Adrenal gland (tissue), 5 donors: ENCODE results near the gene EDAR.

Experiments
- POLR2A ChIP-seq, 2 donors: fragments of 450-650 bp; IDR thresholded peaks; one replicate each; pipeline ENCODE4 v1.6.1; 2017; ENCODE audit warnings: antibody characterized with exemption in 2 of 2, mild to moderate bottlenecking in 2 of 2, moderate library complexity in 1 of 2
- TF ChIP-seq, protein P1 (sequence below), 6 experiments: fragments of 450-650 bp in 4 of 6; fragments of 200-600 bp in 2 of 6; sonication (generic) in 1 of 6; IDR thresholded peaks; 1 replicate in 5 of 6; 2 replicates in 1 of 6; pipeline versions ENCODE4 v1.5.1 to v1.8.0; 2016 to 2021; ENCODE audit warnings: antibody characterized with exemption in 6 of 6, mild to moderate bottlenecking in 2 of 6, moderate library complexity in 1 of 6
- donor health status: DM: no; HTN: no; CAD: no.

GRCh38 chr2:108974674-108975073 is 14.3 kb downstream of the EDAR start:
- TF ChIP-seq, protein P1, sequence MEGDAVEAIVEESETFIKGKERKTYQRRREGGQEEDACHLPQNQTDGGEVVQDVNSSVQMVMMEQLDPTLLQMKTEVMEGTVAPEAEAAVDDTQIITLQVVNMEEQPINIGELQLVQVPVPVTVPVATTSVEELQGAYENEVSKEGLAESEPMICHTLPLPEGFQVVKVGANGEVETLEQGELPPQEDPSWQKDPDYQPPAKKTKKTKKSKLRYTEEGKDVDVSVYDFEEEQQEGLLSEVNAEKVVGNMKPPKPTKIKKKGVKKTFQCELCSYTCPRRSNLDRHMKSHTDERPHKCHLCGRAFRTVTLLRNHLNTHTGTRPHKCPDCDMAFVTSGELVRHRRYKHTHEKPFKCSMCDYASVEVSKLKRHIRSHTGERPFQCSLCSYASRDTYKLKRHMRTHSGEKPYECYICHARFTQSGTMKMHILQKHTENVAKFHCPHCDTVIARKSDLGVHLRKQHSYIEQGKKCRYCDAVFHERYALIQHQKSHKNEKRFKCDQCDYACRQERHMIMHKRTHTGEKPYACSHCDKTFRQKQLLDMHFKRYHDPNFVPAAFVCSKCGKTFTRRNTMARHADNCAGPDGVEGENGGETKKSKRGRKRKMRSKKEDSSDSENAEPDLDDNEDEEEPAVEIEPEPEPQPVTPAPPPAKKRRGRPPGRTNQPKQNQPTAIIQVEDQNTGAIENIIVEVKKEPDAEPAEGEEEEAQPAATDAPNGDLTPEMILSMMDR (IDR thresholded peaks at IDR 0.05), result no peak
- no peak for TF ChIP-seq POLR2A (IDR thresholded peaks at IDR 0.05)
